ENCODE measurements around the gene EMC9. TPM values are rescaled to one million over a fixed set of nuclear protein-coding genes. Genes with fewer than 3 reads are reported as not detected.

The EMC9 gene
- polyA plus RNA-seq, 1 of the 3 experiments (the other 2 are of a cell fraction), result 19.3 TPM

DNA sequence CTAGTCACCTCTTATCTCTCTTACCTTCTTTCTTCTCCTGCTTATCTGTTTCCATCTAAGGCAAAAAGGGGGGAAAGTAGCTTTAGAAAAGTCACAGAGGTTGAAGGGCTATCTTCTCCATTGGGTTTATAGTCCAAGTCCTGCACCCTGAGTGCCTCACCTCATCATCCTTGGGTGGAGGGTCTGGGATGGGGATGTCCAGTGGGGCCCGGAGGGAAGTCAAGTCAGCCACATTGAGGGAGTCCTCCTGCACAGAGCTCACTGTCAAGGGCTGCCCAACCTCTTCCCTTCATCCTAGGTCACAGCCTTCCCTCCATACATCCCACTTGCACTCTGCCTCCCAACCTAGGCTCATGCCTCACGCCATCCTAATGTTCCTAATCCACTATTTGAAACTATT, 3.8 kb upstream of the EMC9 start:
- CTCF ChIA-PET, result interaction anchor here (1.0 to 4.6 kb wide), 5 partner anchors 15 to 667 kb away, joined by 4 to 38 read pairs (median 5); partner anchors contain the start of genes IRF9 and PCK2
- Histone ChIP-seq H4K20me1 (ENCODE audit: insufficient read depth) (peaks cover 8% of the 10 kb centered on the region; the same call in 1 of the 2 replicates), H2AFZ (ENCODE audit: low read depth) (no peak overlapping the region), H3K9me3 (no peaks in the 10 kb centered on the region), H3K9me2 (no peaks in the 10 kb centered on the region), H3K4me3 (ENCODE audit: low read depth in 2 of 2, low read length in 1 of 2) (peak overlapping the region in 1 of 2 experiments; percentile 98; a peak in 3 of 4 replicates), H3K27me3 (ENCODE audit: insufficient read depth) (no peaks in the 10 kb centered on the region), H3K27ac (ENCODE audit: low read depth in 2 of 2, low read length in 1 of 2) (peak overlapping the region in 1 of 2 experiments; percentile 92; a peak in 2 of 4 replicates), H3K4me1 (ENCODE audit: control insufficient read depth in 1 of 2, insufficient read depth in 2 of 2, low read depth in 1 of 2, low read length in 1 of 2) (peaks cover 11 to 25% of the 10 kb centered on the region in 2 experiments), H3K79me2 (ENCODE audit: insufficient read depth) (peaks cover 67% of the 10 kb centered on the region), H3K9ac (peak overlapping the region; percentile 77), H3K4me2 (peak overlapping the region; percentile 83), H3K36me3 (replicated peaks in 1 of 2; ENCODE audit: control insufficient read depth in 1 of 2, insufficient read depth in 2 of 2, low read length in 1 of 2) (peaks cover 23 to 35% of the 10 kb centered on the region in 2 experiments), H3F3A (replicated peaks; ENCODE audit: insufficient read depth) (peaks cover 20% of the 10 kb centered on the region)
- 100% methylated on average over 1 of the region's 2 CpGs for WGBS (ENCODE audit: low lambda C conversion rate)
- POLR2A ChIA-PET, result interaction anchor here (2.2 to 3.9 kb wide), 4 partner anchors 8 to 31 kb away, joined by 10 to 50 read pairs (median 20); partner anchors contain the start of genes DCAF11, IRF9, NRL and PSME1
- no peak for DNase-seq
- TF ChIP-seq NFIC (IDR thresholded peaks at IDR 0.05; ENCODE audit: borderline replicate concordance) (no peak), EP300 (IDR thresholded peaks at IDR 0.05; ENCODE audit: borderline replicate concordance in 1 of 2, low read depth in 1 of 2, low read length in 1 of 2) (no peak), NRF1 (IDR thresholded peaks at IDR 0.05; ENCODE audit: low read depth, low read length) (no peak), RFX5 (IDR thresholded peaks at IDR 0.05; ENCODE audit: low read length) (no peak), FOXJ3 (CRISPR knock-in tag; IDR thresholded peaks at IDR 0.05) (no peak), EZH2phosphoT487 (IDR thresholded peaks at IDR 0.05; ENCODE audit: borderline replicate concordance, low read depth) (no peak), YY1 (IDR thresholded peaks at IDR 0.05; ENCODE audit: low read depth) (no peak), SIN3A (IDR thresholded peaks at IDR 0.05; ENCODE audit: borderline replicate concordance, low read depth, low read length) (no peak), JUND (IDR thresholded peaks at IDR 0.05) (no peak), GABPA (IDR thresholded peaks at IDR 0.05; ENCODE audit: low read depth) (no peak), TAF1 (IDR thresholded peaks at IDR 0.05; ENCODE audit: borderline replicate concordance, low read depth, low read length) (no peak), SMC3 (IDR thresholded peaks at IDR 0.05; ENCODE audit: low read depth, low read length) (no peak)
- TF ChIP-seq, protein P1, sequence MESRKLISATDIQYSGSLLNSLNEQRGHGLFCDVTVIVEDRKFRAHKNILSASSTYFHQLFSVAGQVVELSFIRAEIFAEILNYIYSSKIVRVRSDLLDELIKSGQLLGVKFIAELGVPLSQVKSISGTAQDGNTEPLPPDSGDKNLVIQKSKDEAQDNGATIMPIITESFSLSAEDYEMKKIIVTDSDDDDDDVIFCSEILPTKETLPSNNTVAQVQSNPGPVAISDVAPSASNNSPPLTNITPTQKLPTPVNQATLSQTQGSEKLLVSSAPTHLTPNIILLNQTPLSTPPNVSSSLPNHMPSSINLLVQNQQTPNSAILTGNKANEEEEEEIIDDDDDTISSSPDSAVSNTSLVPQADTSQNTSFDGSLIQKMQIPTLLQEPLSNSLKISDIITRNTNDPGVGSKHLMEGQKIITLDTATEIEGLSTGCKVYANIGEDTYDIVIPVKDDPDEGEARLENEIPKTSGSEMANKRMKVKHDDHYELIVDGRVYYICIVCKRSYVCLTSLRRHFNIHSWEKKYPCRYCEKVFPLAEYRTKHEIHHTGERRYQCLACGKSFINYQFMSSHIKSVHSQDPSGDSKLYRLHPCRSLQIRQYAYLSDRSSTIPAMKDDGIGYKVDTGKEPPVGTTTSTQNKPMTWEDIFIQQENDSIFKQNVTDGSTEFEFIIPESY (IDR thresholded peaks at IDR 0.05; ENCODE audit: borderline replicate concordance, low read depth), result no peak
- TF ChIP-seq, protein P2, sequence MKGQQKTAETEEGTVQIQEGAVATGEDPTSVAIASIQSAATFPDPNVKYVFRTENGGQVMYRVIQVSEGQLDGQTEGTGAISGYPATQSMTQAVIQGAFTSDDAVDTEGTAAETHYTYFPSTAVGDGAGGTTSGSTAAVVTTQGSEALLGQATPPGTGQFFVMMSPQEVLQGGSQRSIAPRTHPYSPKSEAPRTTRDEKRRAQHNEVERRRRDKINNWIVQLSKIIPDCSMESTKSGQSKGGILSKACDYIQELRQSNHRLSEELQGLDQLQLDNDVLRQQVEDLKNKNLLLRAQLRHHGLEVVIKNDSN (IDR thresholded peaks at IDR 0.05; ENCODE audit: borderline replicate concordance, low read depth), result no peak
- TF ChIP-seq, protein P3, sequence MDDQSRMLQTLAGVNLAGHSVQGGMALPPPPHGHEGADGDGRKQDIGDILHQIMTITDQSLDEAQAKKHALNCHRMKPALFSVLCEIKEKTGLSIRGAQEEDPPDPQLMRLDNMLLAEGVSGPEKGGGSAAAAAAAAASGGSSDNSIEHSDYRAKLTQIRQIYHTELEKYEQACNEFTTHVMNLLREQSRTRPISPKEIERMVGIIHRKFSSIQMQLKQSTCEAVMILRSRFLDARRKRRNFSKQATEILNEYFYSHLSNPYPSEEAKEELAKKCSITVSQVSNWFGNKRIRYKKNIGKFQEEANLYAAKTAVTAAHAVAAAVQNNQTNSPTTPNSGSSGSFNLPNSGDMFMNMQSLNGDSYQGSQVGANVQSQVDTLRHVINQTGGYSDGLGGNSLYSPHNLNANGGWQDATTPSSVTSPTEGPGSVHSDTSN (IDR thresholded peaks at IDR 0.05), result no peak
- TF ChIP-seq, protein P4, sequence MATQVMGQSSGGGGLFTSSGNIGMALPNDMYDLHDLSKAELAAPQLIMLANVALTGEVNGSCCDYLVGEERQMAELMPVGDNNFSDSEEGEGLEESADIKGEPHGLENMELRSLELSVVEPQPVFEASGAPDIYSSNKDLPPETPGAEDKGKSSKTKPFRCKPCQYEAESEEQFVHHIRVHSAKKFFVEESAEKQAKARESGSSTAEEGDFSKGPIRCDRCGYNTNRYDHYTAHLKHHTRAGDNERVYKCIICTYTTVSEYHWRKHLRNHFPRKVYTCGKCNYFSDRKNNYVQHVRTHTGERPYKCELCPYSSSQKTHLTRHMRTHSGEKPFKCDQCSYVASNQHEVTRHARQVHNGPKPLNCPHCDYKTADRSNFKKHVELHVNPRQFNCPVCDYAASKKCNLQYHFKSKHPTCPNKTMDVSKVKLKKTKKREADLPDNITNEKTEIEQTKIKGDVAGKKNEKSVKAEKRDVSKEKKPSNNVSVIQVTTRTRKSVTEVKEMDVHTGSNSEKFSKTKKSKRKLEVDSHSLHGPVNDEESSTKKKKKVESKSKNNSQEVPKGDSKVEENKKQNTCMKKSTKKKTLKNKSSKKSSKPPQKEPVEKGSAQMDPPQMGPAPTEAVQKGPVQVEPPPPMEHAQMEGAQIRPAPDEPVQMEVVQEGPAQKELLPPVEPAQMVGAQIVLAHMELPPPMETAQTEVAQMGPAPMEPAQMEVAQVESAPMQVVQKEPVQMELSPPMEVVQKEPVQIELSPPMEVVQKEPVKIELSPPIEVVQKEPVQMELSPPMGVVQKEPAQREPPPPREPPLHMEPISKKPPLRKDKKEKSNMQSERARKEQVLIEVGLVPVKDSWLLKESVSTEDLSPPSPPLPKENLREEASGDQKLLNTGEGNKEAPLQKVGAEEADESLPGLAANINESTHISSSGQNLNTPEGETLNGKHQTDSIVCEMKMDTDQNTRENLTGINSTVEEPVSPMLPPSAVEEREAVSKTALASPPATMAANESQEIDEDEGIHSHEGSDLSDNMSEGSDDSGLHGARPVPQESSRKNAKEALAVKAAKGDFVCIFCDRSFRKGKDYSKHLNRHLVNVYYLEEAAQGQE (IDR thresholded peaks at IDR 0.05; ENCODE audit: low read depth, low read length), result no peak
- TF ChIP-seq, protein P5, sequence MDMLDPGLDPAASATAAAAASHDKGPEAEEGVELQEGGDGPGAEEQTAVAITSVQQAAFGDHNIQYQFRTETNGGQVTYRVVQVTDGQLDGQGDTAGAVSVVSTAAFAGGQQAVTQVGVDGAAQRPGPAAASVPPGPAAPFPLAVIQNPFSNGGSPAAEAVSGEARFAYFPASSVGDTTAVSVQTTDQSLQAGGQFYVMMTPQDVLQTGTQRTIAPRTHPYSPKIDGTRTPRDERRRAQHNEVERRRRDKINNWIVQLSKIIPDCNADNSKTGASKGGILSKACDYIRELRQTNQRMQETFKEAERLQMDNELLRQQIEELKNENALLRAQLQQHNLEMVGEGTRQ (IDR thresholded peaks at IDR 0.05; ENCODE audit: borderline replicate concordance, low read depth, low read length), result no peak
